Endodermal cell (in vitro differentiated cells): ENCODE data around the gene BARX2. TPM values are rescaled to one million over a fixed set of nuclear protein-coding genes. Genes with fewer than 3 reads are reported as not detected.

Experiments used
- DNase-seq: peaks from one replicate; pipeline ENCODE4 v3.0.0-alpha.2; 2017
- H3K27ac ChIP-seq: 2 replicates; pipeline ENCODE4 v1.5.1; 2013; ENCODE audit warnings: mild to moderate bottlenecking, low read depth, low read length, moderate library complexity
- H3K27me3 ChIP-seq: 2 replicates; pipeline ENCODE4 v1.6.1; 2013; ENCODE audit warnings: mild to moderate bottlenecking, low read length, moderate library complexity; ENCODE audit not compliant: insufficient read depth, control insufficient read depth, poor library complexity, severe bottlenecking
- H3K36me3 ChIP-seq: 2 replicates; pipeline ENCODE4 v1.7.0; 2013; ENCODE audit warnings: mild to moderate bottlenecking, low read length, moderate library complexity; ENCODE audit not compliant: control insufficient read depth, insufficient read depth
- H3K4me1 ChIP-seq: one replicate; pipeline ENCODE4 v1.7.0; 2013; ENCODE audit warnings: low read length; ENCODE audit not compliant: control insufficient read depth, insufficient read depth
- H3K4me3 ChIP-seq: 2 replicates; pipeline ENCODE4 v1.5.1; 2013; ENCODE audit warnings: mild to moderate bottlenecking, low read length, moderate library complexity
- H3K9ac ChIP-seq: 2 replicates; pipeline ENCODE4 v1.6.1; 2013; ENCODE audit warnings: mild to moderate bottlenecking, low read length, moderate library complexity; ENCODE audit not compliant: poor library complexity, severe bottlenecking; ENCODE audit errors: extremely low read depth
- H3K9me3 ChIP-seq: 2 replicates; pipeline ENCODE4 v1.6.1; 2013; ENCODE audit warnings: mild to moderate bottlenecking, low read length, moderate library complexity; ENCODE audit not compliant: control insufficient read depth
- H3K27ac Mint-ChIP-seq: 2 replicates; pipeline ENCODE4 v1.8.0; 2020; ENCODE audit warnings: mixed read lengths
- H3K27me3 Mint-ChIP-seq: 2 replicates; pipeline ENCODE4 v1.8.0; 2021; ENCODE audit warnings: mild to moderate bottlenecking, mixed read lengths; ENCODE audit not compliant: insufficient read depth
- H3K36me3 Mint-ChIP-seq: 2 replicates; pipeline ENCODE4 v1.8.0; 2020; ENCODE audit warnings: low read depth, mixed read lengths
- H3K4me1 Mint-ChIP-seq: 2 replicates; pipeline ENCODE4 v1.8.0; 2020; ENCODE audit warnings: mixed read lengths
- H3K4me3 Mint-ChIP-seq: 2 replicates; pipeline ENCODE4 v1.8.0; 2020; ENCODE audit warnings: mild to moderate bottlenecking, moderate library complexity, mixed read lengths
- H3K9me3 Mint-ChIP-seq: 2 replicates; pipeline ENCODE4 v1.8.0; 2020; ENCODE audit warnings: mild to moderate bottlenecking, mixed read lengths
- WGBS, 2 experiments: methylation state at CpG; one replicate each; pipeline versions ENCODE4 v1.1.5 to v1.1.7; 2013; ENCODE audit warnings: missing lambda C conversion rate in 2 of 2, mixed read lengths in 1 of 2; ENCODE audit not compliant: insufficient coverage in 1 of 2, insufficient read length in 1 of 2; 5-methylcytosine and 5-hydroxymethylcytosine counted together
- total RNA-seq, 2 donors: library from RNA; stranded (reverse); fragmentation: NEBNext Ultra II Directional in 1 of 2; extraction: Animal tissue kit (Norgen Biotek cat#: 25700) in 1 of 2; gene quantifications; 2 replicates in 1 of 2; 3 replicates in 1 of 2; pipeline ENCODE4 v1.2.1, GENCODE V29; 2021
- TF ChIP-seq, protein P1 (sequence below): fragments of 200-600 bp; sonication (generic); conservative IDR thresholded peaks from 2 replicates; pipeline ENCODE4 v1.5.0; 2021; ENCODE audit warnings: antibody characterized with exemption, mild to moderate bottlenecking

The BARX2 gene
- total RNA-seq, 2 donors from 2014 or later = not detected

DNA sequence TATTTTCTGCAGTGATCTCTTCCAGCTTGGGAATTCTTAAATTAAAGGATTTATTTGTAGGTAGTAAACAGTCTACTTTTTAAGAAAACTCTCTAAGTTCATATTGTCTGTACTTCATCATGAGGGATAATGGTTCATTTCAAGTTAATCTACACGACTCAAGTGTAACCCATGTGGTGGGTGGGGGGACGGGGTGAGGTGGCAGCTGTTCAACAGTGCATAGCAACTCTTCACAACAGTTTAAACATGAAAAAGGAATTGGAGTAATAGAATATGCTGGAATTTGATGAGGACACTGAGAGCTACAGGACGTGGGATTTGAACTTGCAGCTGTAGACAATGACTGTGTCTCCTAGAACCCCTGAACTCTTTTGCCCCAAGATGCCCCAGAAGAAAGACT lies 20.8 kb downstream of the BARX2 start:
- Histone ChIP-seq H3K9me3 (peaks cover 9% of the 10 kb centered on the region), H3K27ac (no peak overlapping the region), H3K27me3 (no peaks in the 10 kb centered on the region), H3K4me3 (no peak overlapping the region), H3K36me3 (no peaks in the 10 kb centered on the region), H3K4me1 (no peaks in the 10 kb centered on the region), H3K9ac (no peak overlapping the region)
- TF ChIP-seq, protein P1, sequence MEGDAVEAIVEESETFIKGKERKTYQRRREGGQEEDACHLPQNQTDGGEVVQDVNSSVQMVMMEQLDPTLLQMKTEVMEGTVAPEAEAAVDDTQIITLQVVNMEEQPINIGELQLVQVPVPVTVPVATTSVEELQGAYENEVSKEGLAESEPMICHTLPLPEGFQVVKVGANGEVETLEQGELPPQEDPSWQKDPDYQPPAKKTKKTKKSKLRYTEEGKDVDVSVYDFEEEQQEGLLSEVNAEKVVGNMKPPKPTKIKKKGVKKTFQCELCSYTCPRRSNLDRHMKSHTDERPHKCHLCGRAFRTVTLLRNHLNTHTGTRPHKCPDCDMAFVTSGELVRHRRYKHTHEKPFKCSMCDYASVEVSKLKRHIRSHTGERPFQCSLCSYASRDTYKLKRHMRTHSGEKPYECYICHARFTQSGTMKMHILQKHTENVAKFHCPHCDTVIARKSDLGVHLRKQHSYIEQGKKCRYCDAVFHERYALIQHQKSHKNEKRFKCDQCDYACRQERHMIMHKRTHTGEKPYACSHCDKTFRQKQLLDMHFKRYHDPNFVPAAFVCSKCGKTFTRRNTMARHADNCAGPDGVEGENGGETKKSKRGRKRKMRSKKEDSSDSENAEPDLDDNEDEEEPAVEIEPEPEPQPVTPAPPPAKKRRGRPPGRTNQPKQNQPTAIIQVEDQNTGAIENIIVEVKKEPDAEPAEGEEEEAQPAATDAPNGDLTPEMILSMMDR = no peak
- Mint-ChIP-seq H3K36me3 (no peaks in the 10 kb centered on the region), H3K4me1 (no peaks in the 10 kb centered on the region), H3K9me3 (peaks cover 2% of the 10 kb centered on the region), H3K4me3 (no peak overlapping the region), H3K27me3 (peaks cover 4% of the 10 kb centered on the region), H3K27ac (no peak overlapping the region)
- DNase-seq = no peak
- 89 to 100% methylated on average over 1 to 3 of the region's 3 CpGs for WGBS, 2 experiments

DNA sequence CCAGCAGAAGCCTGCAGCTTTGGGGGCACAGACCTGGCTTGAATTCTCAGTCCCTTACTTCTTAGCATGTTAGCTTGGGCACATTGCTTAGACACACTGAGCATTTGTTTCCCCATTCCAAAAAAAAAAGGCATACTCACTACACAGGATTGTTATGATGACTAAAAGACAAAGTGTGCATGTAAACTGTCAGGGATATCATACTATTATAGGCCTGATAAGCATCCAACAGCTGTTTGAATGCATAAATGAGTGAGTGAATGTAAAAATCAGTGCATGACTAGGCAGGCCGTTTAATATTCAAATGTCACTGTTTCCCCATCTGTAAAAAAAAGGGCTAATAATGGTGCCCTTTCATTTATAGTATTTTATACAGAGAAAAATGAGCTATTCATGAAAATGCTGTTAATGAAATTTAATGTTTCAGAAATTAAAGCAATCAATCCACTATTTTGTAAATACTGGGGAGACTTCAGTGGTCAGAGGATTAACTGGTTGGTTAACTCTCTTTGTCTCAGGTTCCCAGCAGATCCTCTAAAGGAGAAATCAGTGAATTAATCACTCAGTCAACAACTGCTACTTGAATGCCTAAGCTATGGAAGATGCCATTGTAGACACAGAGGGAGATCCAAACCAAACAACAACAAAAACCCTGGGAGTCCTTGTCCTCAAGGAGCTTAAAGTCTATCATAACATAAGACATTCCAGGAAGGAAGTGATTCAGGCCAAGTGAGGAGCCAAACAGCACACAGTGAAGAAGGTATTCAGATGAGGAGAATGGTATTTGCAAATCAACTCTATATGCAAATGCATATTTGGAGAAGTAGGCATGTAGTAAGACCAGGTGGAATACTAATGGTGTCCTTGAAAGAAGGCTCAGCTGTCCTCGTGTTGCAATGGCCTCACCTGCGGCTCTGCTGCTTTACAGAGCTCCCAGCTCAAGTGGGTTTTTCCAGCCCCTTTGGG lies 26.8 kb downstream of the BARX2 start:
- 85 to 90% methylated on average over 2 to 3 of the region's 3 CpGs for WGBS, 2 experiments
- Mint-ChIP-seq H3K4me1 (no peaks in the 10 kb centered on the region), H3K27me3 (peaks cover 12% of the 10 kb centered on the region), H3K27ac (no peak overlapping the region), H3K4me3 (no peak overlapping the region), H3K36me3 (no peaks in the 10 kb centered on the region), H3K9me3 (peaks cover 12% of the 10 kb centered on the region)
- no peak overlapping the region for H3K27ac ChIP-seq
- TF ChIP-seq, protein P1 = no peak
- H3K4me3 ChIP-seq = no peak overlapping the region
- DNase-seq = no peak
- H3K9ac ChIP-seq = no peak overlapping the region
- H3K9me3 ChIP-seq = peaks cover 25% of the 10 kb centered on the region
- no peaks in the 10 kb centered on the region for H3K27me3 ChIP-seq
- no peaks in the 10 kb centered on the region for H3K4me1 ChIP-seq
- no peaks in the 10 kb centered on the region for H3K36me3 ChIP-seq

DNA sequence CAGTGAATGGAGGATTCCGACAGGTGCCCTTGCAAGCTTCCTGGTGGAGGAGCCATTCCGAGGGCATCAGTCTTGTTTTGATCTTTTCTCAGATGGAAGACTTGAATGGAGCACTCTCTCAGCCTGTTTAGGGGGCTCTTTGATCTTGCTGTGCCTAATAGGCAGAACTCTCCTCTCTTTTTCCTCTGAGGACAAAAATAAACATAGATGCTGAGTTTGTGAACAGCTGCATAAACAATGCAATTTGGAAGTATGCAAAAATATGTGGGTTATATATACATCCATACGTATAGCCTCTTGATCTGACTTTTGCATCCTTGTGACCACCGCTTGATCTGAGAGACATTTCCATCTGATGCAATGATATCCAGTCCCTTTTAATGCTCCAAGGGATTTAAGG lies 29.1 kb downstream of the BARX2 start:
- peaks cover 15% of the 10 kb centered on the region for H3K27me3 Mint-ChIP-seq
- Histone ChIP-seq H3K9me3 (peaks cover 16% of the 10 kb centered on the region), H3K27ac (no peak overlapping the region), H3K9ac (no peak overlapping the region), H3K4me1 (no peaks in the 10 kb centered on the region), H3K4me3 (no peak overlapping the region), H3K36me3 (no peaks in the 10 kb centered on the region), H3K27me3 (no peaks in the 10 kb centered on the region)
- no peak overlapping the region for H3K4me3 Mint-ChIP-seq
- H3K4me1 Mint-ChIP-seq = no peaks in the 10 kb centered on the region
- H3K27ac Mint-ChIP-seq = no peak overlapping the region
- H3K9me3 Mint-ChIP-seq = peaks cover 11% of the 10 kb centered on the region
- H3K36me3 Mint-ChIP-seq = no peaks in the 10 kb centered on the region
- DNase-seq = no peak
- TF ChIP-seq, protein P1 = no peak
- WGBS, 2 experiments = 90 to 100% methylated on average over 4 of the region's 4 CpGs
